Mesenchymal stem cell (in vitro differentiated cells and primary cell): Measurements from ENCODE around the gene ARHGEF25.
"Not testable (repeated sequence)": the region's sequence is repeated elsewhere in the genome, so short reads cannot be mapped to it uniquely, and the experiment has no call there.

Experiments
- DNase-seq: peaks from one replicate; pipeline ENCODE4 v3.0.0-alpha.2; 2013
- H2AFZ ChIP-seq: one replicate; pipeline ENCODE4 v1.6.1; 2013; ENCODE audit warnings: low read depth, mild to moderate bottlenecking, control low read depth, inconsistent platforms, low read length, moderate library complexity
- H2AK5ac ChIP-seq: 2 replicates; pipeline ENCODE4 v1.6.1; 2013; ENCODE audit warnings: low read length, moderate library complexity, mild to moderate bottlenecking, inconsistent platforms; ENCODE audit not compliant: severe bottlenecking
- H2BK120ac ChIP-seq: one replicate; pipeline ENCODE4 v1.6.1; 2013; ENCODE audit warnings: low read depth, mild to moderate bottlenecking, inconsistent platforms, low read length, moderate library complexity
- H2BK12ac ChIP-seq, 2 experiments: one replicate each; pipeline ENCODE4 v1.6.1; 2013; ENCODE audit warnings: inconsistent platforms in 2 of 2, low read length in 2 of 2, mild to moderate bottlenecking in 2 of 2, moderate library complexity in 2 of 2, control low read depth in 1 of 2
- H2BK15ac ChIP-seq: one replicate; pipeline ENCODE4 v1.6.1; 2013; ENCODE audit warnings: mild to moderate bottlenecking, low read depth, inconsistent platforms; ENCODE audit not compliant: poor library complexity, severe bottlenecking
- H2BK5ac ChIP-seq: 2 replicates; pipeline ENCODE4 v1.6.1; 2013; ENCODE audit warnings: low read depth, mild to moderate bottlenecking, low read length, control low read depth, inconsistent platforms; ENCODE audit not compliant: poor library complexity, severe bottlenecking
- H3K14ac ChIP-seq, 2 experiments: one replicate each; pipeline ENCODE4 v1.6.1; 2013; ENCODE audit warnings: inconsistent platforms in 2 of 2, low read length in 2 of 2, control low read depth in 1 of 2, mild to moderate bottlenecking in 1 of 2, moderate library complexity in 1 of 2
- H3K18ac ChIP-seq, 2 experiments: one replicate each; pipeline ENCODE4 v1.6.1; 2013; ENCODE audit warnings: inconsistent platforms in 2 of 2, low read length in 2 of 2, control low read depth in 1 of 2, low read depth in 1 of 2, mild to moderate bottlenecking in 1 of 2
- H3K23ac ChIP-seq, 2 experiments: one replicate each; pipeline ENCODE4 v1.6.1; 2013; ENCODE audit warnings: inconsistent platforms in 2 of 2, low read length in 2 of 2, mild to moderate bottlenecking in 2 of 2, moderate library complexity in 2 of 2, control low read depth in 1 of 2
- H3K27ac ChIP-seq: 2 replicates; pipeline ENCODE4 v1.5.1; 2013; ENCODE audit warnings: mild to moderate bottlenecking, moderate library complexity, low read length, control low read depth, inconsistent platforms; ENCODE audit not compliant: poor library complexity, severe bottlenecking
- H3K27me3 ChIP-seq, 2 experiments: 2 replicates each; pipeline versions ENCODE4 v1.6.1 to v1.7.0; 2013; ENCODE audit warnings: low read length in 2 of 2, mild to moderate bottlenecking in 2 of 2, moderate library complexity in 2 of 2, control low read depth in 1 of 2, inconsistent platforms in 1 of 2; ENCODE audit not compliant: control insufficient read depth in 1 of 2, insufficient read depth in 1 of 2
- H3K36me3 ChIP-seq, 2 experiments: 2 replicates each; pipeline versions ENCODE4 v1.6.1 to v1.7.0; 2013; ENCODE audit warnings: low read length in 2 of 2, control low read depth in 1 of 2, inconsistent platforms in 1 of 2, low read depth in 1 of 2, mild to moderate bottlenecking in 1 of 2; ENCODE audit not compliant: insufficient read depth in 2 of 2, control insufficient read depth in 1 of 2
- H3K4ac ChIP-seq, 2 experiments: one replicate each; pipeline ENCODE4 v1.6.1; 2013; ENCODE audit warnings: inconsistent platforms in 2 of 2, low read length in 2 of 2, mild to moderate bottlenecking in 2 of 2, moderate library complexity in 2 of 2, control low read depth in 1 of 2, low read depth in 1 of 2
- H3K4me1 ChIP-seq: 2 replicates; pipeline ENCODE4 v1.6.1; 2013; ENCODE audit warnings: low read depth, low read length, control low read depth; ENCODE audit not compliant: control insufficient read depth, insufficient read depth
- H3K4me2 ChIP-seq: 2 replicates; pipeline ENCODE4 v1.6.1; 2013; ENCODE audit warnings: low read length, mild to moderate bottlenecking, inconsistent platforms; ENCODE audit not compliant: poor library complexity, severe bottlenecking
- H3K4me3 ChIP-seq, 2 experiments: 2 replicates each; pipeline versions ENCODE4 v1.5.1 to v1.7.0; 2013; ENCODE audit warnings: low read length in 2 of 2, mild to moderate bottlenecking in 2 of 2, control low read depth in 1 of 2, low read depth in 1 of 2; ENCODE audit not compliant: insufficient read depth in 1 of 2
- H3K79me1 ChIP-seq: replicated peaks from 2 replicates; pipeline ENCODE4 v1.6.1; 2013; ENCODE audit warnings: mild to moderate bottlenecking, control low read depth, low read length, inconsistent platforms; ENCODE audit not compliant: poor library complexity, severe bottlenecking
- H3K9ac ChIP-seq: 2 replicates; pipeline ENCODE4 v1.7.0; 2013; ENCODE audit warnings: mild to moderate bottlenecking, low read length, moderate library complexity
- H3K9me3 ChIP-seq: 2 replicates; pipeline ENCODE4 v1.7.0; 2013; ENCODE audit warnings: mild to moderate bottlenecking, low read length; ENCODE audit not compliant: control insufficient read depth
- H4K8ac ChIP-seq: one replicate; pipeline ENCODE4 v1.6.1; 2013; ENCODE audit warnings: inconsistent platforms, mild to moderate bottlenecking, low read length, moderate library complexity
- H4K91ac ChIP-seq: one replicate; pipeline ENCODE4 v1.6.1; 2013; ENCODE audit warnings: mild to moderate bottlenecking, low read length, inconsistent platforms
- WGBS: methylation state at CpG from one replicate; pipeline ENCODE4 v1.1.7; 2013; ENCODE audit warnings: mixed read lengths; 5-methylcytosine and 5-hydroxymethylcytosine counted together

ARHGEF25 gene

DNA sequence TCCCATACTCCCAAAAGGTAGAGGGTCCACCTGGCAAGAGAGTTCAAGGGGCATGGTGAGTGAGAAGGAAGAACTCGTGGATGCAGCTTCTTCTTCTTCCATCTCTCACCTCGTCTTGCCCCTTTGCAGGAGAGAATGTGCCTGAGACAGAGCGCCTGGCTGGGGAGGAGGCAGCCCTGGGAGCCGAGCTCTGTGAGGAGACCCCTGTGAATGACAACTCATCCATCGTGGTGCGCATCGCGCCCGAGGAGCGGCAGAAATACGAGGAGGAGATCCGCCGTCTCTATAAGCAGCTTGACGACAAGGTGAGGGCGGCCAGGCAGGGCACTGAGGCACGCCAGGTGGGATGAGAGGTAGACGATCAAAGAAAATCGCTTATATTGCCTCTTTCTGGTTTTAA lies 41.4 kb upstream of the ARHGEF25 start:
- WGBS = 91% methylated on average over 17 of the region's 18 CpGs
- H2BK12ac ChIP-seq = no peak overlapping the region

DNA sequence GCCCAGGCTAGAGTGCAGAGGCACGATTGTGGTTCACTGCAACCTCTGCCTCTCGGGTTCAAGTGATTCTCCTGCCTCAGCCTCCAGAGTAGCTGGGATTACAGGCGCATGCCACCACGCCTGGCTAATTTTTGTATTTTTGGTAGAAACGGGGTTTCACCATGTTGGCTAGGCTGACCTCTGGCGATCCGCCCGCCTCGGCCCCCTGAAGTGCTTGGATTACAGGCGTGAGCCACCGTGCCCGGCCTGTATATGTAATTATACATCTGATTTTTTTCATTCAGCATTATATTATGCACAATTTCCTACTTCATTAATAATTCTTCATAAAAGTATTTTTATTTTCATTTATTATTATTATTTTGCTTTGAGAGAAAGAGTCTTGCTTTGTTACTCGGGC lies 40.8 kb upstream of the ARHGEF25 start:
- H2BK120ac ChIP-seq, H3K9ac ChIP-seq, H2BK12ac ChIP-seq, DNase-seq, H2AK5ac ChIP-seq, H4K91ac ChIP-seq, H3K27ac ChIP-seq, H3K4me2 ChIP-seq, H3K18ac ChIP-seq, H4K8ac ChIP-seq, H2AFZ ChIP-seq, H2BK15ac ChIP-seq, H3K14ac ChIP-seq, H3K4me3 ChIP-seq, H3K4ac ChIP-seq, H3K9me3 ChIP-seq, H3K79me1 ChIP-seq, H3K23ac ChIP-seq, H2BK5ac ChIP-seq, H3K4me1 ChIP-seq: not testable (repeated sequence)
- H3K36me3 ChIP-seq = peaks cover 0 to 29% of the 10 kb centered on the region in 2 experiments
- peaks cover 9 to 31% of the 10 kb centered on the region in 2 experiments for H3K27me3 ChIP-seq
- 86% methylated on average over 5 of the region's 13 CpGs for WGBS

More for the DNA sequence above, 41.4 kb upstream of the ARHGEF25 start:
- H3K4me3 ChIP-seq = no peak overlapping the region
- no peak overlapping the region for H3K4me2 ChIP-seq
- no peak overlapping the region for H4K8ac ChIP-seq
- H2BK15ac ChIP-seq = no peak overlapping the region
- H3K27me3 ChIP-seq = peaks cover 10 to 27% of the 10 kb centered on the region in 2 experiments
- no peak for DNase-seq
- no peak overlapping the region for H2AK5ac ChIP-seq
- H2AFZ ChIP-seq = no peak overlapping the region
- no peak overlapping the region for H3K23ac ChIP-seq
- H2BK120ac ChIP-seq = no peak overlapping the region
- H3K4ac ChIP-seq = no peak overlapping the region
- H4K91ac ChIP-seq = no peak overlapping the region
- H3K4me1 ChIP-seq = no peaks in the 10 kb centered on the region
- H3K79me1 ChIP-seq = no peaks in the 10 kb centered on the region
- H2BK5ac ChIP-seq = no peak overlapping the region
- no peak overlapping the region for H3K18ac ChIP-seq
- peaks cover 0 to 23% of the 10 kb centered on the region in 2 experiments for H3K36me3 ChIP-seq
- no peak overlapping the region for H3K14ac ChIP-seq
- no peak overlapping the region for H3K9ac ChIP-seq
- H3K27ac ChIP-seq = no peak overlapping the region
- no peaks in the 10 kb centered on the region for H3K9me3 ChIP-seq

DNA sequence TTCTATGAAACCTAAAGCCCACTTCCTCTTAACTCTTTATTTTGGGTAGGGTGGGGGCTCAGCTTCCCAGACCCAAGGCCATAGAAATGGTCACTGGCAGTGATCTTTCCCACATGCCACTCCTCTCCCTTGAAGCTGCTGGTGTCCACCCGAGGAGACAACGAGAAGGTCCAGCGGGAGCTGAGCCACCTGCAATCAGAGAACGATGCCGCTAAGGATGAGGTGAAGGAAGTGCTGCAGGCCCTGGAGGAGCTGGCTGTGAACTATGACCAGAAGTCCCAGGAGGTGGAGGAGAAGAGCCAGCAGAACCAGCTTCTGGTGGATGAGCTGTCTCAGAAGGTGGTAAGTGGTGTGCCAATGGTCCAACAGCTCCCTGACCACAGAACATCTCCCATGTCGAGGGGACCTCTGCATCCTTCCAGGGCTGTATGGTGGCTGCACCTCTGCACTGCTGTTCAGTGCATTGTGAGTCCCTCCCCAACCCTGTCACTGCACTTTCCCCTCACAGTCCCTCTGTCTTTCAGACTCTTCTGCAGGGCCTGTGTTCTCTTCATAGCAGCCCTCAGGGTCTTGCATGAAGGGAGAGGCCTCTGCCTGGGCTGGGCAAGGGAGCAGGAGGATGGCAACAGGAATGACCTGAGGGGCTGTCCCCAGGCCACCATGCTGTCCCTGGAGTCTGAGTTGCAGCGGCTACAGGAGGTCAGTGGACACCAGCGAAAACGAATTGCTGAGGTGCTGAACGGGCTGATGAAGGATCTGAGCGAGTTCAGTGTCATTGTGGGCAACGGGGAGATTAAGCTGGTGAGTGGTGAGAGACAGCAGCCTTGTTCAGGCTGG lies 39.1 kb upstream of the ARHGEF25 start:
- no peak overlapping the region for H2BK120ac ChIP-seq
- H3K4me3 ChIP-seq = no peak overlapping the region
- H3K4me2 ChIP-seq = no peak overlapping the region
- no peak overlapping the region for H2AK5ac ChIP-seq
- no peak overlapping the region for H4K91ac ChIP-seq
- no peak overlapping the region for H2AFZ ChIP-seq
- H3K27me3 ChIP-seq = peaks cover 8 to 37% of the 10 kb centered on the region in 2 experiments
- no peaks in the 10 kb centered on the region for H3K4me1 ChIP-seq
- H3K9ac ChIP-seq = no peak overlapping the region
- H3K79me1 ChIP-seq = no peaks in the 10 kb centered on the region
- DNase-seq = no peak
- no peaks in the 10 kb centered on the region for H3K9me3 ChIP-seq
- H2BK15ac ChIP-seq = no peak overlapping the region
- H2BK12ac ChIP-seq = no peak overlapping the region
- H3K27ac ChIP-seq = no peak overlapping the region
- H4K8ac ChIP-seq = no peak overlapping the region
- peaks cover 0 to 31% of the 10 kb centered on the region in 2 experiments for H3K36me3 ChIP-seq
- H3K14ac ChIP-seq = no peak overlapping the region
- H3K18ac ChIP-seq = no peak overlapping the region
- no peak overlapping the region for H2BK5ac ChIP-seq
- no peak overlapping the region for H3K23ac ChIP-seq
- 89% methylated on average over 12 of the region's 12 CpGs for WGBS
- no peak overlapping the region for H3K4ac ChIP-seq

DNA sequence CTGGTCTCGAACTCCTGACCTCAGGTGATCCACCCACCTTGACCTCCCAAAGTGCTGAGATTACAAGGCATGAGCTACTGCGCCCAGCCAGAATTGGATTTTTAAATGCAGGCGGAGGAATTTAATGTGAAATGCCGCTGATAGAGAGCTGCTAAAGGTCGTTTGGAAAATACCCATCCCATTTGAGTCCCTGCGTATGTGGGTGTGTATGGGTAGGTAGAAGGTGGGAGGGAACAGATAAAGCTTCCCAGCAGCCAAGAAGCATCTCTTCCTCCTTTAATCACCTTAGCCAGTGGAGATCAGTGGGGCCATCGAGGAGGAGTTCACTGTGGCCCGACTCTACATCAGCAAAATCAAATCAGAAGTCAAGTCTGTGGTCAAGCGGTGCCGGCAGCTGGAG lies 36.4 kb upstream of the ARHGEF25 start:
- H3K27me3 ChIP-seq = peaks cover 0 to 42% of the 10 kb centered on the region in 2 experiments
- H3K4me2 ChIP-seq = no peak overlapping the region
- H2BK5ac ChIP-seq = no peak overlapping the region
- H3K23ac ChIP-seq = no peak overlapping the region
- no peak overlapping the region for H4K8ac ChIP-seq
- H4K91ac ChIP-seq = no peak overlapping the region
- H2AFZ ChIP-seq = peak overlapping the region; percentile 55
- no peak overlapping the region for H3K4ac ChIP-seq
- H3K4me1 ChIP-seq = no peaks in the 10 kb centered on the region
- no peak overlapping the region for H3K4me3 ChIP-seq
- no peaks in the 10 kb centered on the region for H3K79me1 ChIP-seq
- H3K18ac ChIP-seq = no peak overlapping the region
- no peak overlapping the region for H3K27ac ChIP-seq
- H3K36me3 ChIP-seq = peaks cover 0 to 20% of the 10 kb centered on the region in 2 experiments
- H3K14ac ChIP-seq = no peak overlapping the region
- whole genome bisulfite sequencing = 78% methylated on average over 10 of the region's 10 CpGs
- H2AK5ac ChIP-seq = no peak overlapping the region
- no peak overlapping the region for H2BK120ac ChIP-seq
- no peak overlapping the region for H3K9ac ChIP-seq
- no peak overlapping the region for H2BK12ac ChIP-seq
- H3K9me3 ChIP-seq = no peaks in the 10 kb centered on the region
- no peak for DNase-seq
- no peak overlapping the region for H2BK15ac ChIP-seq
